Stimulated activated CD8-positive, alpha-beta memory T cell treated with anti-CD3 and anti-CD28 coated beads, Interleukin-2, amount 100 ng/mL, for 48 hours (primary cell): ENCODE data around the gene FAM174B.

Experiments
- DNase-seq, 2 donors: peaks; one replicate each; pipeline ENCODE4 v3.0.0-alpha.2; 2020; ENCODE audit warnings: low read depth in 2 of 2

Gene FAM174B

GRCh38 chr15:92569778-92570177, 85.8 kb downstream of the FAM174B start:
- DNase-seq, result no peak
